Measurements from ENCODE around the gene OSBPL6.

DNA sequence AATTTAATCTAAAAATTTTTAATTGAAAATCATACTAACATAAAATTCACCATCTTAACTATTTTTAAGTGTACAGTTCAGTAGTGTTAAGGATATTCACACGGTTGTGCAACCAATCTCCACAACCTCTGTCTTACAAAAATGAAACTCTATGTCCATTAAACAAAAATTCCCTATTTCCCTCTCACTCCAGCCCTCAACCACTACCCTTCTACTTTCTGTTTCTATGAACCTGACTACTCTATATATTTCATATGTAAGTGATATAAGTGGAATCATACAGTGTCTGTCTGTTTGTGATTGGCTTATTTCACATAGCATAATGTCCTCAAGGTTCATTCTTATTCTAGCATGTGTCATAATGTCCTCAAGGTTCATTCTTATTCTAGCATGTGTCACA is 34.3 kb upstream of the OSBPL6 start:
- TF ChIP-seq POLR2AphosphoS5 (IDR thresholded peaks at IDR 0.05; ENCODE audit: borderline replicate concordance, low read depth, low read length) (no peak), EZH2 (IDR thresholded peaks at IDR 0.05) (no peak), FOXP2 (optimal IDR thresholded peaks at IDR 0.05; ENCODE audit: control extremely low read depth, extremely low read length, insufficient read depth) (no peak)

Data from SK-N-MC (cell line).